GM12874 (cell line): ENCODE measurements around the gene HLA-C.

Experiments
- CTCF ChIP-seq: IDR thresholded peaks from 2 replicates; pipeline ENCODE4 v1.5.1; 2011; ENCODE audit warnings: low read depth, mild to moderate bottlenecking, control low read depth, low read length, moderate library complexity; ENCODE audit not compliant: insufficient read depth

Gene HLA-C

DNA sequence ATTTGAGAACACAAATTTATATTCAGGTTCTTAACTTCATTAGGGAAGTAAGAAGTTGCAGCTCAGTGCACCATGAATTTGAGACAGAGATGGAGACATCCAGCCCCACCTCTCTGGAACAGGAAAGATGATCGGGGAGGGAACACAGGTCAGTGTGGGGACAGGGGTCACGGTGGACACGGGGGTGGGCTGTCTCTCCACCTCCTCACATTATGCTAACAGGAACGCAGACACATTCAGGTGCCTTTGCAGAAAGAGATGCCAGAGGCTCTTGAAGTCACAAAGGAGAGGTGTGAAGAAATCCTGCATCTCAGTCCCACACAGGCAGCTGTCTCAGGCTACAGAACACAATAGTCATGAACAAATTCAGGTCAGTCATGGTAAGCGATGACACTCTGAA lies 3.1 kb downstream of the HLA-C start:
- no peak for TF ChIP-seq CTCF

DNA sequence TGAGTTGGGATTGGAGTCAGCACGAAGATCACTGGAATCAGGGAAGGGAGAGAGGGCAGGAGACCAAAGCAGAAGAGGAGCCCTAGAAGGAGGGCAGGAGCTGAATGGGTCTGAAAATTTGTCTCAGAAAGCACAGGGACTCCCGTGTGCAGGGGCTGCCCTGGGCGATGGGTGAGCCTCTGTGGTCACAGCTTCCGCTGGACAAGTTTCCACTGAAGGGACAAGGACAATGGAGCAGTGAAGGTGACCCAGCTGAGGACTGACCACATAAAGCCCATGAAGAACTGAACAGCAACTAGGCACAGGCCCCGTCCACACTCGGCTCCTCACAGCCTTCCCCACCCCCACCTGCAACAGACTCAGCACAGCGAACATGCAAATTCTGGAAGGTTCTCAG lies 3.5 kb downstream of the HLA-C start:
- TF ChIP-seq CTCF: no peak

DNA sequence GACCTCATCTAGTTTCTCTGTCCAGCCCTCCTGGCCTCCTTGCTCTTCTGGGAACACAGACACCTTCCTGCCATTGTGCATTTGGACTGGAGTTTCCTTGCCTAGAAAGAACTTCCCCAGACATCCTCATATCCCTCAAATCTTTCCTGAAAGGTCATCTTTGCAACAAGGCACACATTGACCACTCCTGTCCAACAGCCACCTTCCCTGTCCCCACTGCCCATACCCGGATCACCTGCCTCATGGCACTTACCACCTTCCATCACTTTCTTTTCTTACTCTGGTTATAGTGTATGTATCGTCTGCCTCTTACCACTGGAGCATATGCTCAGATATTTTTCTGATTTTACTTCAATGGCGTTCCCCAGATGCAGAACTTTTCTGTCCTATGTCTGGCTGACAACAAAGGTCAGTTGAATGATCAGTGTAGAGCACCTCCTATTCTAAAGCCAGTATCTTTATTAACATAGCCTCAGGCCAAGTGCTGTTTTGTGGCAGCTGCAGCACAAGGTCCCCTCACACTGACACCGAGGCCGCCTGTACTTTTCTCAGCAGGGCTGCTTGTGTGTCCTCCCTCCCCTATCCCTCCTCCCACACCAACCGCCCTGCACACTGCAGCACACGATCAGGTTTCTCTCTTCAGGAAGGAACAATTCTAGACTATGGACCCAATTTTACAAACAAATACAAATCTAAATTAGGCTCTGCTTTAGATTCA lies 4.1 kb downstream of the HLA-C start:
- no peak for TF ChIP-seq CTCF

DNA sequence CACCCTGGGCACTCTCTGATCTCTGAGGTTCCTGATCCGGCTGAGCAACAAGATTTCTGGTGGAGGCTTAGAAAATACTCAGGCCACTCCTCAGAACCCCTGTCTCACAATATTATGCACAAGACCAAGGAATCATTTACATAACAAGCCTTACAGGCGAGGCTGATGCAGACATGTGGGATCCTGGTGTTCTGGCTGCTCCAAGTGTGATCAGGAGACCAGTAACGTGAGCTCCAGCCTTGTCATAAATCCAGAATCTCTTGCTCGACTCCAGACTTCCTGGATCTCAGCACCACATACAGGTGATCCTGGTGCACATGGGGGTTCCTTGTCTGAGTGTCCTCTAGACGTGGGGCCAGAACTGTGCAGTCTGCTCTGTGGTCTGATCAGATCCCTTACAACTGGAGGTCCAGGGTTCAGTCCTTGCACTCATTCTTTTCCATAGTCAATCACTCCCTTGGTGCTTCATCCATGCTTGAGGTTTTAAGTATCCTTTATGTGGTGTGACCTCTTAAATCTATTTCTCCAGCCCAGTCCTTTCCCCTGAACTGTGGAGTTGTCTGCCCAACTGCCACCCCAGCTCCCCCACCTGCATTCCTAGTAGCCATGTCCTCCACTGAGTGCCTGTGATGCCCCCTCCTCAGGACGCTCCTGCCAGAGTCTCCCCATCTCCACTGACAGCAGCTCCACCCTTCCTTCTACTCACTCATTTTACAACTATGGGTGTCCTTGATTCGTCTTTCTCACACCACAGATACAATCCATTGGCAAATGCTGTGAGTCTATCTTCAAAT lies 5.1 kb downstream of the HLA-C start:
- no peak for TF ChIP-seq CTCF

GRCh38 chr6:31265926-31266325 lies 6.0 kb downstream of the HLA-C start:
- TF ChIP-seq CTCF: no peak

GRCh38 chr6:31252625-31253024 lies 19.3 kb downstream of the HLA-C start:
- TF ChIP-seq CTCF: no peak

DNA sequence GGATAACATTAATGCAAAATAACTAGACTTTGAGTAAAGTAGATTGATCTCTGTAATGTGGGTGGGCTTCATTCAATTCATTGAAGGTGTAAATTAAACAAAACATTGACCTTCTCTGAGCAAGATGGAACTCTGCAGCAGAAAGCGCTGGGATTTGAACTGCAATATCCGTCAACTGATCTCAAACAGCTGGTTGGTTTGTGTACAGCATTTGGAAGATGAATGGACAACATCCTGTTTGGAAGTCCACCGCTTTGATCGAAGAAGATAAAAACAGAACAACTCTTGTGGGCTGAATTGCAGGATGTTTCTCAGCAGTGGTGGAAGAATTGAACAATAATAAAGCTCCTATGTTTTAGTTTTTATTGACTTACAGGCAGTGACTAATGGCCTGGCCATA lies 20.6 kb downstream of the HLA-C start:
- TF ChIP-seq CTCF: no peak
